GM21723 (cell line): ENCODE results near the gene SLC2A9.
"Not testable (repeated sequence)": the region's sequence is repeated elsewhere in the genome, so short reads cannot be mapped to it uniquely, and the experiment has no call there.

ENCODE experiments used
- ATAC-seq: cut with Tn5 transposase; IDR thresholded peaks from one replicate; pipeline ENCODE4 v1.9.1; 2021; ENCODE audit warnings: mild to moderate bottlenecking, moderate library complexity; ENCODE audit not compliant: unreplicated experiment

Gene SLC2A9

DNA sequence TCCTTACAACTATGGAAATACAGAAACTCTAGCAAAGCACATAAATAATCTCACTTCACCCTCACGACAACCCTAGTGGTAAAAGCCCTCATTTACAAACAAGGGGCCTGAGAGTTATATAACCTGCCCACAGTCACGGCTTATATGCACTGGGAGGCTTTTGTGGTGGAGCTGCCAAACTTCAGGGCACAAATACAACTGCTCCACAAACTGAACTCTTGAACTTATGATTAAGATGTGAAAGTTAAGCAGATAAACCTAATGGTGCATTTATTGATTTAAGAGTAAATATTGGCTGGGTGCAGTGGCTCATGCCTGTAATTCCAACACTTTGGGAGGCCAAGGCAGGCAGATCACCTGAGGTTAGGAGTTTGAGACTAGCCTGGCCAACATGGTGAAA lies 19.0 kb downstream of the SLC2A9 start:
- ATAC-seq = no peak

DNA sequence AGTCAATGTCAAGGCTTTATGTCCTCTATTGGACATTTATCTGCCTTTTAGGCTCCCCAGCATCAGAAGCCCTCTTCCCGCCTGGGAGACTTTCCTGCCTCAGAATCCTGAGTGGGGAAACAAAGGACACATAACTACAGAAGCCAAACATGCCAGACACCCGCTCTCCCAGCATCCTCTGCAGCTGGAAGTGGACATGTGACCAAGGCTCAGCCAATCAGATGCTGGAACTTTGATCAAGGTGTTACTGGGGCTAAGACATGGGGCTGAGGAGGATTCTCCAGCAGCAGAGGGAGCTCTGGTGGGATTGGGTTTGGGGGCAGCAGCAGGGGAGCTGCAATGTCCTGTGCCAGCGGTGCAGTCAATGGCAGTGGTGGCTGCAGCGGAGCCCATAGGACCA lies 19.5 kb downstream of the SLC2A9 start:
- ATAC-seq = no peak

DNA sequence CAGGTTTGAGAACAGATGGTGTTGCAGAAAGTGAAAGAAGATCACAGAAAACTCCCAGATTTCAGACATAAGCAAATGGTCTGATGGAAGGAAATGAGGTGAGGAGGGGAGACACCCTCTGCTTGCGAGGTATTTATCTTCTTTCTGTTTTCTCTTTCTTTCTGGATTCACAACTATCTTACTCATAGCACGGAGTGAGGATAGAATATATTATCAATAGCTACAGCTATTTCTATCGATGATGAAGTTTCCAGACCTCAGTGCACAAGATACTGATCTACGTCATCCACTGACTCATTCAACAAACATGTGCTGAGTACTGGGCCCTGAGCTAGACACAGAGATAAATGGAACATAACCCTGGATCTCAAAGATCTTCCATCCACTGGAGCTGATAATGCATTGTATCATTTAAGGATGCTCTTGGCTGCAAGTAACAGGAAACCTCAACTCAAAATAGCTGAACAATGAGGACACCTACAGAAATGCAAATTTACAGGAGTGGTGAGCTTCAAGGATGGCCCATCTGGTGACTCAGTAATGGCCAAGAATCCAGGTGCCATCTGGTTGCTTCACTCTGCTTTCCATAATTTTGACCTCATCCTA lies 21.2 kb downstream of the SLC2A9 start:
- ATAC-seq = peak; percentile 50

DNA sequence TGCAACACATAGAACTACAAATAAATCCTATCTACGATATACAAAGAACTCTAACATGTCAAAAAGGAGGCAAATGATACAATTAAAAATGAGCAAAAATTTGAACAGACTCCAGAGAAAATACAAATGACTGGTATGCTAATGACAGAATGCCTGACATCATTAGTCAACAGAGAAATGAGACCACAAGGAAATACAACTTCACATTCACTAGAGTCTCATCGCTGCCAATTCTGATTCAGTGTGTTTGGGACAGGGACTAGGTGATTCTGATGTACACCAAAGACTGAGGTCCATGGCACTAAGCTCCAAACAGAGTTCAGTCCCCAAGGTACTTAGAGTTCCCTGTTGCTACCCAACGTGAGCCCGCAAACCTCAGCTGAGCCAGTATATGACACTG lies 23.4 kb downstream of the SLC2A9 start:
- no peak for ATAC-seq

DNA sequence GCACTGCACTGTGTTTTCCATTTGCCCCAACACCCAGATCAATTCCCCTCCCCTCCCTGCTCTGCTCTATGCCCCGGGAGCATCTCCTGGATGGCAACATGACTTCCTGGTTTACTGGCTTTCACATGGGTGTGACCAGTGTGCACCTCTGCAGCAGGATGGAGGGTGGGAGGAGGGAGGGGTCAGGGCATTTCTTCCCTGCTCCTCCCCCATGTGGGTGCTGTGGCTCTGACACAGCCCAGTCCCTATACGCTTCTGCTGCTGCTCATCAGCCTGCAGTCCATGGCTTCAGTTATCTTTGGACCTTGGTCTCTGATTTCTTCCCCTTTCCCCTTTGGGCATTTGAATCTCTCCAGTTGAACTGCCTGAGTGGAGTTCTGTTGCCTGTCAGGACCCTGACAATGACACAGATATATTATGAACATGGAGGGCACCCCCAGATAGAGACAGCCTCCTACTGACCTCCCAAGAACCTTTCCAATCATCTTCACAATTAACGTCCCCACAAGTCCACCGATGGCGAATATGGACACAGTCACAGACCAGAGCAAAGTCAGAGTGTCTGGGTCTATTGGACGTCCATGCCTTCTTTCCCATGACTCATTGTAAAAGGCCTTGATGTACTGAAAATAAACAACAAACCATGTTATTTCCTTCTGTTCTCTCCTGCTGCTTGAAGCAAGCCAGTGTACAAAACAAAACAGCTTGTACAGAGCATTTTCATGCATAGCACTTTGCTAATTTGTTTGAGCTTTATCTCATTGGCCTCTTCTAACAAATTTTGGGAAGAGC lies 24.8 kb downstream of the SLC2A9 start:
- ATAC-seq = no peak

DNA sequence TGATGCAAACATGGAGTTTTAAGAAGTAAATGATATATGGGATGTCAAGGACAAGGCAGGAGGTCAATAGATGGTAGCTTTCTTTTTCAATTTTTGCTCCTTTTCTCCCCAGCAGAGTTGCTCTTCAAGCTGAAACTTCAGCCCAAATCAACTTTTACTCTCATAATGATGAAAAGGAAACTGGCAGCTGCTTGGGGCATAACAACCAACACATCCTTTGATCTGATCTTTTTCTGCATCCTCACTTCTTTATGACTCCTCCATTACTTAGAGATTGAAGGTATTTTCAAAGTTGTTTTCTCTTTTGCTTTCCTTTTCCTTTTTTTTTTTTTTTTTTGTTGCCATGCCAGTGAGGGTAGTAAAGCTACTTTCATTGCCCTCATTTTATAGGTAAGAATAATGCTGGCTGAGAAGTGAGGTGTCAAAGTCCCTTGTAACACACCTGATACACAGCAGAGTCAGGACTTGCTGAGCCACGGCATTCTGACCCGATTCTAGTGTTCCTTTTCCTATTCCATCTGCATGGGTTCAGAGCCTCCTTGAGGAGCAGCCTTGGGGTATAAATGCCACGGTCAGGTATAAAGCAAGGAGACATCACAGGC lies 26.9 kb downstream of the SLC2A9 start:
- peak; percentile 68 for ATAC-seq

DNA sequence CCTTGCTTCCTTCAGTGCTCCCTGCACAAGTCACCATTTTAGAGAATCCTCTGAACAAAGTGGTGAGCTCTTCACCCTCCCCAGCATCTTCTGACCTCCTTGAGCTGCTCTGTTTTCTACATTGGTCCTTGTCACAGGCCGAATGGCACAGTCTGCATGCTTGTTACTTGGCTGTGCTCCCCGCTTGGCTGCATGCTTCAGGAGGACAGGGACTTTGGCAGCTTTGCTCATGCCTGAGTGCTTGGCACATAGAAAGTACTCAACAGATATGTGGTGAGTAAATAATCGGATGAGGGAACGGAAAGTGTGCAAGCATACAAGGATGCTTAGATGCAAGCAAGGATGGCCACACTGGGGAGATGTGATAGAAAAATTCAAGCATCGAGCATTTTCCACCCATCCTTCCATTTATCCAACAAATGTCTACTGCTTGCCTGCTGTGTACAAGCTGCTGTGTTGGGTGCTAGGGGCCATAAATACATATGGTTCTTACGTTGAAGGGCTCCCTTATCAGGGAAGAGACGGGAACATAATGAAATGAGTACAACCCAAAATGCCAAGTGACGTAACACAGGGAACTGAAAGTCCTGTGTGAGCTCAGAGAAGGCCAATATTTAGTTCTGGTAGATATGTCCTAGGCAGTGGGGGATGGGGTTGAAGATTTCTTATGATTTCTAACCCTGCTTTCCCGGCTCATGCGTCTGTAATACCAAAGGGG lies 31.2 kb downstream of the SLC2A9 start:
- no peak for ATAC-seq

DNA sequence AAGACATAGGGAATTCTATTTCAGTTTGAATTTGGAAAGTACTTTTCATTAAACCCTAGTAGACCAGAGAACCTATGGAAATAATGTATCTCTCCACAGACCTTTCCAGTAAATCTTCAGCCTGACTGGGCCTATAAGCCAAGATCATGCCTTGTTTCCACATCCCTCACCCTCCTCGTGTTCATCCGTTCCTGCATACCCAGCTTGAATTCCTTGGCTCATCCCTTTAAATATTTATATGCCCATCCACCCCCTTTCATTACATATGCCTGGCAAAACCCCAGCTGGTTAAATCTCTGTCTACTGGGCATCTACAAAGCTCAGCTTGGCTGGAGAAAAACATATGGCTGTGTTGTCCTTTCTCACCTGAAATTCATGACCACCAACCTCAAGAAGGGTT lies 32.4 kb downstream of the SLC2A9 start:
- ATAC-seq = no peak

DNA sequence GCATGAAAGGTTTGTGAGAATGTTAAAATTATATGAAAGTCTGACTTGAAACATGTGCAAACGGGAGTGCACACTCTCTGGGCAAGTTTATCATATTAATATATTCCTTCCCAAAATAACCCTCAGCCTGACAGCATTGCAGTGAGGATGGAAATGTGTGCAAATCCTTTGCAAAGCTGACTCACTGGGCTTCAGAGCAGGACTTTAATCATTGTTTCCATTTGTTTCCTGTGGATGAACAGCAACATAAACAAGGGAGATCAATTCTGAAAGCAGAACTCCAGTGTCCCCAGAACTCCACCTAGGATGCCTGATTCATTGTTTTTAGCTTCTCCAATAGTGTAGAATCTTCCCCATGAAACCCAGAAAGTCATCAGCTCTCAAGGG lies 32.9 kb downstream of the SLC2A9 start:
- no peak for ATAC-seq

DNA sequence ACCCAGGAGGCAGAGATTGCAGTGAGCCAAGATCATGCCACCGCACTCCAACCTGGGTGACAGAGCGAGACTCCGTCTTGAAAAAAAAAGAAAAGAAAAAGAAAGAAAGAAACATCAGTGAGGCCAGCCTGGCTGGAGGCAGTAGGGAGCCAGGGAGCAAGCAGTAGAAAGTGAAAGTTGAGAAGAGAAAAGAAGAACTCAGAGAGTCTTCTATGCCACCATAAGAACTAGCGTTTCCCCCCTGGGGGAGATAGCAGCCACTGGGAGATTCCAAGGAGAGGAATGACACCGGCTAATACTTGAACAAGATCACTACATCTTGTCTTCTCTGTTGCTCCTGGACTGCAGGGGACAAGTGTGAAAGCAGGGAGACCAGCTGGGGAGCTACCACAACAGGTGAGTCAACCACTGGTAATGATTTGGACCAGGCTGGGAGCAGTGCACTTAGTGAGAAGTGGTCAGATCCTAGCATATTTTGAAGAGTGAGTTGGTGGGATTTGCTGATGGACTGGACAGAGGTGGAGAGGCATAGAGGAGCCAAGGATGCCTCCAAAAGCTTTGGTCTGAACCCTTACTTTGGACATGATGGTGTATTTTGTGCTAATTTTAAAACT lies 33.4 kb downstream of the SLC2A9 start:
- peak; percentile 77 for ATAC-seq

DNA sequence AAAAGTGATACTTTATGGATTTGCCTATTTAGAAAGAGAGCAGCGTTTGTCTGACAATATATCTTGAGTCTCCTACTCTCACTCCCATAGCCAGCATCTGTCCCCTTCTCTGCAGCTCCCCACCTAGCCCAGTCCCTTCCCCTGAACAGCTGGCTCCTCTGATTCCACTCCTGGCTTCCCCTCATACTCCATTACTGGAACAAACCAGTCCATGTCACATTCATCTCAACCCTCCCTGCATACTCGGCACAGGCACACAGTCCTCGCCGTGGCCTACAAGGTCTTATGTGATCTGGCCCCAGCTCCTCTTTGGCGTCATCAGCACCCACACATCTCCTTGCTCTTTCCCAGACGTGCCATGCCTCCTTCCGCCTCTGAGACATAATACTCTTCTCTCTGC lies 36.7 kb downstream of the SLC2A9 start:
- ATAC-seq = no peak

DNA sequence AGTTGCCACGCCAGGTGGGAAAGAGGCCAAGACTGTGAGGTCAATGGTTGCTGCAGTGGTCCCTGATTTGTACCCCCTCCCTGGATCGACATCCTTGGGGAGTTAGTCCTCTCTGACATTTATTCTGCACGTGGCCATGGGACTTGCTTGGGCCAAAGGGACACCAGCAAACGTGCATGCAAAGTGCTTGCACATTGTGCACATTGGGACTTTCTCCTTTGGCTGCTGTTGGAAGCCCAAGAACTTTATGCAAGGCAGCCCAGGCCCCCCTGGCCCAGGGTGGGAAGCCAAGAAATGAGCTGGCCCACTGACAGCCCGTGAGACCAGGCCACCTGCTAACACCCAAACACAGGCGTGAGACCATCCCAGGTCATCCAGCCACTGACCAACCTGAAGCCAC lies 38.1 kb downstream of the SLC2A9 start:
- no peak for ATAC-seq

DNA sequence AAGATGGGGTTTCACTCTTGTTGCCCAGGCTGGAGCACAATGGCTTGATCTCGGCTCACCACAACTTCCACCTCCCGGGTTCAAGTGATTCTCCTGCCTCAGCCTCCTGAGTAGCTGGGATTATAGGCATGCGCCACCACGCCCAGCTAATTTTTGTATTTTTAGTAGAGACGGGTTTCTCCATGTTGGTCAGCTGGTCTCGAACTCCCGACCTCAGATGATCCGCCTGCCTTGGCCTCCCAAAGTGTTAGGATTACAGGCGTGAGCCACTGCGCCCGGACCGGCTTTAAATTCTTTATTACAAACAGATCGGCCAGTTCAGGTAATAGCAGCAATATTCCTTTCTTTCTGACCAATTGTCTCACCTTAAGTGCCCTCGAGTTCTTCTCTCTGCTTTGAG lies 39.4 kb downstream of the SLC2A9 start:
- ATAC-seq = not testable (repeated sequence)

DNA sequence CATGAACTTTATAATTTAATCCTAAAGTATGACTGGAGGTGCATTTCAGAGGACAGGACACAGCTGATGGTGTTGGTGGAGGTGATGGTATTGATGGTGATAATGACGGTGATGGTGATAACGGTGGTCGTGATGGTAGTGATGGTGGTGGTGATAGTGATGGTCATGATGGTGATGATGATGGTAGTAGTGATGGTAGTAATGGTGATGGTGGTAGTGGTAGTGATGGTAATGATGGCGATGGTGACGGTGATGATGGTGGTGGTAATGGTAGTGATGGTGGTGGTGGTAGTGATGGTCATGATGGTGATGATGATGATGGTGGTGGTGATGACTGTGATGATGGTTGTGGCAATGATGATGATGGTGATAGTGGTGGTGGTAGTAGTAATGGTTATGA lies 40.4 kb downstream of the SLC2A9 start:
- ATAC-seq = no peak

DNA sequence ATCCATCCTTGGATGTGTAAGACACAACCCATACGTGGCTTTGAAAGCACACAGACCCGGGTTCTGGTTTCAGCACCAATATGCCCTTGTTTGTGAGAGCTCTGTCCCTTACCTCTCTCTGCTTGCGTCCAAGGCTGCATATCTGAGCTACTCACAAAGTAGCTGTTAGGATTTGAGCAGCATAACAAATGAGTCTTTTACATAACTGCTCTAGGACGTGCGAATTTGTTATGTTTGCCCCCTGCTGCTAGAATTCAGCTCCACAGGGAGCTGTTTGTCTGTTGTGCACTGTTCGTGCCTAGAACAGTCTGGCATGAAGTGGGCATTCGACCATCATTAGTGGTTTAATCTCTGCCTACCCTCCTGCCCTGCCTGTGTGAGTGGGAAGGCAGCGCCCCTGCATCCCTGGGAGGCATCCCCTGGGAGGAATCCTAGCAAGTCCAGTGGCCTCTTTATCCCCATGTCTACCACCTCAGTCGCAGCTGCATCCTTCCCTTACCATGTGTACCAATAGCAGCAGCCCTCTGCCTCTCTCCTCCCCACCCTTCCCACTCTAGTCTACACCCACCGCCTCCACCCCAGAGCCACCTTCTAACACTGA lies 42.1 kb downstream of the SLC2A9 start:
- ATAC-seq = no peak

DNA sequence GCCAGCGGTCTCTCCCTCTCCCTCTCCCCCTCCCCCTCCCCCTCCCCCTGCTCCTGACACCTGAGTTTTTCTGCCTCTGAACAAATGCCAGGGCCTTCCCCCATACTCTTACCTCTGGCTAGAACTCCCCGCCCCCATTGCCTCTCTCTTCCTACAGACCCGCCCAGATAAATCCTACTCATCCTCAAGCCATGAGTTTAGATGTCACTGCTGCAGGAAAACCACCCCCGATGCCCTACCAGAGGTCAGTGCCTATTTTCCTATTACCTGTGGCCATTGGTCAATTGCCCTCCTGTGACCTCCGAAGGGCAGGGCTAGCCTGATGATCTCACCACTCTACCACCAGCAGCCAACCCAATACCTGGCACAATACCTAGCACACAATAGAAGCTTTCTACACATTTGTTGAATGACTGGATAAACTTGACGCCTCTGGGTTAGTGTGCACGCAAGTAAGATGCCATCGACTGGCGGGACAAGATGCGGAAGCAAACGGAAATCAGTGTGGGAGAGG lies 43.7 kb downstream of the SLC2A9 start:
- ATAC-seq = no peak

DNA sequence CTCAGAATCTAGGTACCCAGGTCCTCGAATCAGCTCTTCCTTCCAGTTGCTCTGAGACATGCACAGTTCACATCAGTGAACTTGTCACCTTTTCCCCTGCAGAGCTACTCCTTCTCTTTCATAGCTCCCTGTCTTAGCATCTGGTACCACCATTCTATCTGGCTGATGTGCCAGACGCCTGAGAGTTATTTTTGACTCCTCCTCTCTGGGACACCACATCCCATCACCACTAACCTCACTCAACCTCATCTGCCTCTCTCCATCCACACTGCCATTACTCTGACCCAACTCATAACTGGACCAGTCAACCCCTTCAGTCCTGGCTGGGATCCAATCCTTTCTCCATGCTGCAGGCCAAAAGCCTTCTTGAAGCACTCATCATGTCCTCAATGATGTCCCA lies 44.5 kb downstream of the SLC2A9 start:
- ATAC-seq = no peak

DNA sequence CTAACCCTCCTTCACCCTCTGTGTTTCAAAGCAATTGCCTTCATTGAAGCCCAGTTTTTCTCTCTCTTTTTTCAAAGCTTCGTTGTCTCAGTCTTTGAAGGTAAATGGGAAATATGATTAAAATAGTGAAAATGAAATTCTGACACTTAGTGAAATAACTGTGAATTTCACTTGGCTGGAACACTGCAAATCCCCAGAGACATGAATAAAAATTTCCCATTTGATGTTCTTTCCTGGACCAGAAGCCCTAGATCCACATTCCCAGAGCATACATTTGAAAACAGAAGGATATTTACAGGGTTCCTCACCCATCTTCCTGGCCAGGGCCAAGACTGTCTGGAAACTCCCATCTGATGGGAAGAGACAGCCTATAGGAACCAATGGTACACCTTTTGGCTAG lies 45.0 kb downstream of the SLC2A9 start:
- no peak for ATAC-seq

DNA sequence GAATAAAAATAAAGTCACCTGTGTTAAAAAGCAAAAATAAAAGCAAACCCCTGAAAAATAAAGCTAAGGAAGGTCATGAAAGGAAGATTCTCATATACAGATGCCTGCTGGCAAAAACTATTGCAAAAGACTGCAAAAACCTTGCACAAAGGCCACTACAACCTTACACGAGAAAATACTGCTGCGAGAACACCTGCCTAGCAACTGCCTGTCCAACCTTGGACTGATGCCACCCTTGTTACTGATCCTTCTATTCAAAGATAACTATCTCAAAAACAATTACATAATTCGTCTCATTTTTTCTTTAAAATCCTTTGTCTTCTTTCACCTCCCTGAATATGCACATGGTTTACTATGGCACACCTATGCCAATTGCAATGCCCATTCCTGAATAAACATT lies 49.6 kb downstream of the SLC2A9 start:
- no peak for ATAC-seq

DNA sequence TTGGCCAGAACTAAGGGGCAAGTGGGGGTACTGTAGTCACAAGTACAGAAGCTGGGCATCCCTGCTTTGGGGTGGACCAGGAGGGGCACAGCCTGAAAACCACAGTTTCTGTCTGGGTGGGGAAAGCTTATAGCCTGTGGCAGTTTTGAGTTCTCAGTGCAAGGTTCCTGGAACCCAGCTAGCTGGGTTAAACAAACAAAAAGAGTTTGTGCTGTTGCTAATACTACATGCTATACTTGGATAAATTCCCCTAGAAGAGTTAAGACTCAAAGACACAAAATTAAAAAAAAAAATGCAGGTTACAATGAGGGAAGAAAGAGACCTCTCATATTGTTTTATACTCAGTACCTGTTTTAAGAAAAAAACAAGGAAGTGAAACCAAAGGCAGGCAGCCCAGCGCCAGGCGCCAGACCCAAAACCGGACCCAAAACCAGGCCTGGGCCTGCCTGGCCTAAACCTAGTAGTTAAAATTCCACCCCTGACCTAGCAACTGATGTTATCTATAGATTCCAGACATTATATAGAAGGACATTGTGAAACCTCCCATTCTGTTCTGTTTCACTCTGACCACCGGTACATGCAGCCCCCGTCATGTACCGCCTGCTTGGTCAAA lies 50.8 kb downstream of the SLC2A9 start:
- ATAC-seq = peak; percentile 85
